ENCODE results near the gene SLC19A1. TPM values are rescaled to one million over a fixed set of nuclear protein-coding genes. Genes with fewer than 3 reads are reported as not detected.

The SLC19A1 gene
- total and polyA plus RNA-seq, 2 donors (not counting 1 experiment from before 2014, with no cell fraction given): 1.7 to 2.1 TPM

DNA sequence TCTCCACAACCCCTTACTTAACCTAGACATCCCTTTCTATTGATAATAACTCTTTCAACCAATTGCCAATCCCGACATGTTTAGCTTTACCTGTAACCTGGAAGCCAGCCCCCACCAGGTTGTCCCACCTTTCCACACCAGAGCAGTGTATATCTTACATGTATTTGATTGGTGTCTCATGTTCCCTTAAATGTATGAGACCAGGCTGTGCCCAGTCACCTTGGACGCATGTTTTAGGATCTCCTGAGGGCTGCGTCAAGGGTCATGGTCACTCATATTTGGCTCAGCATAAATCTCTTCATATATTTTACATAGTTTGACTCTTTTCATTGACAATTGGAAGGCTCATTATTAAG, 5.3 kb upstream of the SLC19A1 start:
- peaks cover 3% of the 10 kb centered on the region for H3K27me3 ChIP-seq (ENCODE audit: control insufficient read depth, insufficient read depth, low read length)
- no peaks in the 10 kb centered on the region for H3K4me1 ChIP-seq (ENCODE audit: control insufficient read depth, extremely low read depth, insufficient read depth, low read length)
- no peak overlapping the region for H3K9ac ChIP-seq (ENCODE audit: insufficient read depth, low read length)
- no peak overlapping the region for H3K4me2 ChIP-seq (ENCODE audit: extremely low read depth, insufficient read depth, low read length)
- no peak overlapping the region for H3K4me3 ChIP-seq (replicated peaks in 1 of 4; ENCODE audit: control extremely low read depth in 1 of 4, insufficient read depth in 1 of 4, low read depth in 3 of 4, low read length in 4 of 4)
- DNase-seq (ENCODE audit: low read depth in 2 of 2): no peak
- no peaks in the 10 kb centered on the region for H3K36me3 ChIP-seq (ENCODE audit: control insufficient read depth, insufficient read depth, low read length)
- no peak for TF ChIP-seq CTCF (conservative IDR thresholded peaks at IDR 0.05 in 1 of 2, IDR thresholded peaks at IDR 0.05 in 1 of 2; ENCODE audit: low read depth in 1 of 2, low read length in 2 of 2)
- TF ChIP-seq EZH2 (IDR thresholded peaks at IDR 0.05; ENCODE audit: low read length, missing control alignments): no peak
- no peaks in the 10 kb centered on the region for H3K9me3 ChIP-seq (ENCODE audit: control insufficient read depth, insufficient read depth, low read depth, low read length)
- no peak overlapping the region for H2AFZ ChIP-seq (ENCODE audit: low read length)
- H3K27ac ChIP-seq (ENCODE audit: insufficient read depth, low read length): no peak overlapping the region
- H3K79me2 ChIP-seq (ENCODE audit: control insufficient read depth, insufficient read depth, low read length): no peaks in the 10 kb centered on the region
- no peaks in the 10 kb centered on the region for H4K20me1 ChIP-seq (ENCODE audit: control insufficient read depth, extremely low read depth, insufficient read depth, low read length)

- Histone ChIP-seq H3K36me3 (ENCODE audit: control insufficient read depth, insufficient read depth, low read length) (no peaks in the 10 kb centered on the region), H4K20me1 (ENCODE audit: control insufficient read depth, extremely low read depth, insufficient read depth, low read length) (no peaks in the 10 kb centered on the region), H3K4me2 (ENCODE audit: extremely low read depth, insufficient read depth, low read length) (no peak overlapping the region), H3K4me1 (ENCODE audit: control insufficient read depth, extremely low read depth, insufficient read depth, low read length) (no peaks in the 10 kb centered on the region), H3K27me3 (ENCODE audit: control insufficient read depth, insufficient read depth, low read length) (peaks cover 3% of the 10 kb centered on the region), H3K9ac (ENCODE audit: insufficient read depth, low read length) (no peak overlapping the region), H3K79me2 (ENCODE audit: control insufficient read depth, insufficient read depth, low read length) (no peaks in the 10 kb centered on the region), H3K4me3 (replicated peaks in 1 of 4; ENCODE audit: control extremely low read depth in 1 of 4, insufficient read depth in 1 of 4, low read depth in 3 of 4, low read length in 4 of 4) (no peak overlapping the region), H3K27ac (ENCODE audit: insufficient read depth, low read length) (no peak overlapping the region), H2AFZ (ENCODE audit: low read length) (no peak overlapping the region), H3K9me3 (ENCODE audit: control insufficient read depth, insufficient read depth, low read depth, low read length) (no peaks in the 10 kb centered on the region)
- TF ChIP-seq EZH2 (IDR thresholded peaks at IDR 0.05; ENCODE audit: low read length, missing control alignments) (no peak), CTCF (conservative IDR thresholded peaks at IDR 0.05 in 1 of 2, IDR thresholded peaks at IDR 0.05 in 1 of 2; ENCODE audit: low read depth in 1 of 2, low read length in 2 of 2) (no peak)
- DNase-seq (ENCODE audit: low read depth in 2 of 2): no peak
Measured at GRCh38 chr21:45546636-45547544, 4.7 kb upstream of the SLC19A1 start.

- no peak for DNase-seq (ENCODE audit: low read depth in 2 of 2)
- TF ChIP-seq EZH2 (IDR thresholded peaks at IDR 0.05; ENCODE audit: low read length, missing control alignments) (no peak), CTCF (conservative IDR thresholded peaks at IDR 0.05 in 1 of 2, IDR thresholded peaks at IDR 0.05 in 1 of 2; ENCODE audit: low read depth in 1 of 2, low read length in 2 of 2) (no peak)
- Histone ChIP-seq H3K4me1 (ENCODE audit: control insufficient read depth, extremely low read depth, insufficient read depth, low read length) (no peaks in the 10 kb centered on the region), H4K20me1 (ENCODE audit: control insufficient read depth, extremely low read depth, insufficient read depth, low read length) (no peaks in the 10 kb centered on the region), H3K9ac (ENCODE audit: insufficient read depth, low read length) (no peak overlapping the region), H3K4me3 (replicated peaks in 1 of 4; ENCODE audit: control extremely low read depth in 1 of 4, insufficient read depth in 1 of 4, low read depth in 3 of 4, low read length in 4 of 4) (no peak overlapping the region), H2AFZ (ENCODE audit: low read length) (no peak overlapping the region), H3K36me3 (ENCODE audit: control insufficient read depth, insufficient read depth, low read length) (no peaks in the 10 kb centered on the region), H3K9me3 (ENCODE audit: control insufficient read depth, insufficient read depth, low read depth, low read length) (no peaks in the 10 kb centered on the region), H3K27me3 (ENCODE audit: control insufficient read depth, insufficient read depth, low read length) (peaks cover 3% of the 10 kb centered on the region), H3K4me2 (ENCODE audit: extremely low read depth, insufficient read depth, low read length) (no peak overlapping the region), H3K27ac (ENCODE audit: insufficient read depth, low read length) (no peak overlapping the region), H3K79me2 (ENCODE audit: control insufficient read depth, insufficient read depth, low read length) (no peaks in the 10 kb centered on the region)
Measured at GRCh38 chr21:45545691-45546531, 3.7 kb upstream of the SLC19A1 start.
